ENCODE measurements around the gene POLE.
"Not testable (repeated sequence)": the region's sequence is repeated elsewhere in the genome, so short reads cannot be mapped to it uniquely, and the experiment has no call there.

Gene POLE

DNA sequence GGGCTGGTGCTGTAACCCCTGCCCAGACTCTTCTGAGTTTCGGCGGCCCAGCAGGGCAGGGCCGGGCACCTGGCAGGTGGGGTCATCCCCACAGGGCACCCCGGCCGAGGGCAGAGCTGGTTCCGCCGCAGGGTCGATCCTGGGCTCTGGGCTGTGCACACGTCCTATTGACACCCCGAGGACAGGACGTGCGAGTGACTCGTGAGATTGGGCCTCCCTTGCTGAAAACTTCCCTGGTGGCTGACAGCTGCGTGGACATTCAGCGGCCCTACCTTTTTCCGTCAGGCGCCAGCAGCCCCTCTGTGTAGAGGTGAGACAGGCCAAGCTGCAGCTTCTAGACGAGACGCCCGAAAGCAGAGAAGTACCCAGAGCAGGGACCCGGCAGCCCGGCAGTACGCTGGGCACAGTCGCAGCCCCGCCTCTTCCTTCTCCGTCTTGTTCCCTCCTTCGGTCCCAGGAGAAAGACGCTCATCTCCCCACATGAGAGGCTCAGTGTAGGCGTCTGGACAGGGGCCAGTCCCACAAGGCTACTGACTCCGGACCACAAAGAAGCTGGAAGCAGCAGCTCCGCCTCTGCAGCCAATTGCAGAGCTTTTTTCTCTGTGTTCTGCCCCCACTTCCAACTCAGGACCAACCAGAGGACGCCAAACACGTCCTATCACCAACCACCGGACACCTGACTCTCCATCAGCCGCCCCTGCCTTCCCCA is 76.9 kb downstream of the POLE start, which contains the start of gene LRCOL1:
Gene LRCOL1, minus strand, starts transcription at position 532 of the 709 bp plus-strand sequence. CDS start 4,331 bp downstream, outside the sequence.
- Mint-ChIP-seq H3K4me3 (peak within 1 kb of the TSS in 1 of 2 donors; percentile 57), H3K27me3 (peaks cover 68% of the 10 kb centered on the region), H3K9me3 (peaks cover 0 to 17% of the 10 kb centered on the region in 2 donors), H3K4me1 (peaks cover 36% of the 10 kb centered on the region), H3K27ac (no peak within 1 kb of the TSS)
- DNase-seq (no peak), ATAC-seq (no peak)

- Mint-ChIP-seq H3K27ac (peak overlapping the region in 1 of 2 donors; percentile 85), H3K27me3 (peaks cover 79% of the 10 kb centered on the region), H3K4me1 (peaks cover 31% of the 10 kb centered on the region), H3K9me3 (peaks cover 0 to 17% of the 10 kb centered on the region in 2 donors), H3K4me3 (no peak overlapping the region)
- no peak for ATAC-seq
- no peak for DNase-seq
These were observed 78.6 kb downstream of the POLE start for GRCh38 chr12:132608231-132609171.

- DNase-seq = no peak
- no peak overlapping the region for H3K4me3 Mint-ChIP-seq
- no peak for ATAC-seq
- peaks cover 0 to 15% of the 10 kb centered on the region in 2 donors for H3K9me3 Mint-ChIP-seq
- H3K27me3 Mint-ChIP-seq = peaks cover 93% of the 10 kb centered on the region
- H3K27ac Mint-ChIP-seq = no peak overlapping the region
- peaks cover 36% of the 10 kb centered on the region for H3K4me1 Mint-ChIP-seq
These were observed 80.2 kb downstream of the POLE start for GRCh38 chr12:132606927-132607326.

GRCh38 chr12:132606466-132606865 is 80.7 kb downstream of the POLE start:
- DNase-seq (no peak), ATAC-seq (no peak)
- no peak overlapping the region for H3K27ac Mint-ChIP-seq
- H3K4me1 Mint-ChIP-seq = peaks cover 36% of the 10 kb centered on the region
- peaks cover 0 to 10% of the 10 kb centered on the region in 2 donors for H3K9me3 Mint-ChIP-seq
- H3K4me3 Mint-ChIP-seq = no peak overlapping the region
- H3K27me3 Mint-ChIP-seq = peaks cover 93% of the 10 kb centered on the region

GRCh38 chr12:132605892-132606291 is 81.2 kb downstream of the POLE start:
- ATAC-seq = no peak
- Mint-ChIP-seq H3K27ac (no peak overlapping the region), H3K4me1 (peaks cover 40% of the 10 kb centered on the region), H3K27me3 (peaks cover 93% of the 10 kb centered on the region), H3K9me3 (peaks cover 0 to 4% of the 10 kb centered on the region in 2 donors), H3K4me3 (no peak overlapping the region)
- DNase-seq = no peak

GRCh38 chr12:132604668-132605441 is 82.3 kb downstream of the POLE start:
- Mint-ChIP-seq H3K4me3 (no peak overlapping the region), H3K9me3 (no peaks in the 10 kb centered on the region), H3K27me3 (peaks cover 93% of the 10 kb centered on the region), H3K4me1 (peaks cover 41% of the 10 kb centered on the region), H3K27ac (no peak overlapping the region)
- ATAC-seq = no peak
- no peak for DNase-seq

GRCh38 chr12:132604151-132604618 is 83.0 kb downstream of the POLE start:
- H3K4me1 Mint-ChIP-seq = peaks cover 46% of the 10 kb centered on the region
- no peak for DNase-seq
- H3K4me3 Mint-ChIP-seq = no peak overlapping the region
- no peak overlapping the region for H3K27ac Mint-ChIP-seq
- H3K27me3 Mint-ChIP-seq = peaks cover 93% of the 10 kb centered on the region
- ATAC-seq = no peak
- no peaks in the 10 kb centered on the region for H3K9me3 Mint-ChIP-seq

GRCh38 chr12:132603240-132604150 is 83.6 kb downstream of the POLE start:
- H3K4me3 Mint-ChIP-seq = no peak overlapping the region
- peak overlapping the region in 1 of 2 donors; percentile 61 for H3K27ac Mint-ChIP-seq
- H3K9me3 Mint-ChIP-seq = no peaks in the 10 kb centered on the region
- DNase-seq (no peak), ATAC-seq (no peak)
- H3K27me3 Mint-ChIP-seq = peaks cover 93% of the 10 kb centered on the region
- H3K4me1 Mint-ChIP-seq = peaks cover 52% of the 10 kb centered on the region

DNA sequence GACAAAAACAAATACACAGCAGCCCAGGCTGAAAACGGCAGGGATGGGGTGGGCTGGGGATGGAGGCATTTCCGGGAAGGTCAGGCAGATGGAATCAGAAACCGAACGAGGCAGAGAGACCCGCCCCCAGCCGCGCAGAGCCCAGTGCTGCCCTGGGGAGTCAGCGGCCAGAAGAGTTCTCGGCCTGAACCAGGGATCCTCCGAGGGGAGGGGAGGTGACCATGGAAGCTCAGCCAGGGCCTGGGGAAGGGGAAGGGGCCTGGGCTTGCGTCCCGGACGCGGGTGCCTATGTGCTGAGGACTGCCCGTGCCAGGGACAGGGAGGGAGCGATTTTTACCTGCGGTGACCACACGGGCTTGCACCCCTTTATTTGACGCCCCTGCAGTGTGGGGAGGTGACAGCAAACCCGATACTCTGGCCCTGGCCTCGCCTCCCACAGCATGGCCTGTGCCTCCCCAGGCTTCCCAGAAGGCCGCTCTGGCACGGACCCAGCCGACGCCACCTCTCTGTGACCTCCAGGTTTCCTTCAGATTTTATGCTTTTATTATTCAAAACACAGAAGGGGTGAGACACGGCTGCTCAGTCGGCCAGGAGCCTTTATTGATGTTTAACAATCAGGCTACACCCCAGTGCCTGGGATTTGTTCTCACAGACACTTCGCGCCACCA is 84.4 kb downstream of the POLE start:
- ATAC-seq (no peak), DNase-seq (no peak)
- H3K27me3 Mint-ChIP-seq = peaks cover 91% of the 10 kb centered on the region
- H3K4me3 Mint-ChIP-seq = no peak overlapping the region
- peak overlapping the region in 1 of 2 donors; percentile 61 for H3K27ac Mint-ChIP-seq
- no peaks in the 10 kb centered on the region for H3K9me3 Mint-ChIP-seq
- H3K4me1 Mint-ChIP-seq = peaks cover 48% of the 10 kb centered on the region

- no peak overlapping the region for H3K27ac Mint-ChIP-seq
- H3K4me3 Mint-ChIP-seq = peak overlapping the region; percentile 61 to 75
- H3K9me3 Mint-ChIP-seq = no peaks in the 10 kb centered on the region
- ATAC-seq (peak; percentile 68), DNase-seq (no peak)
- H3K4me1 Mint-ChIP-seq = peaks cover 45% of the 10 kb centered on the region
- peaks cover 90% of the 10 kb centered on the region for H3K27me3 Mint-ChIP-seq
These were observed 85.8 kb downstream of the POLE start for GRCh38 chr12:132601171-132601883.

DNA sequence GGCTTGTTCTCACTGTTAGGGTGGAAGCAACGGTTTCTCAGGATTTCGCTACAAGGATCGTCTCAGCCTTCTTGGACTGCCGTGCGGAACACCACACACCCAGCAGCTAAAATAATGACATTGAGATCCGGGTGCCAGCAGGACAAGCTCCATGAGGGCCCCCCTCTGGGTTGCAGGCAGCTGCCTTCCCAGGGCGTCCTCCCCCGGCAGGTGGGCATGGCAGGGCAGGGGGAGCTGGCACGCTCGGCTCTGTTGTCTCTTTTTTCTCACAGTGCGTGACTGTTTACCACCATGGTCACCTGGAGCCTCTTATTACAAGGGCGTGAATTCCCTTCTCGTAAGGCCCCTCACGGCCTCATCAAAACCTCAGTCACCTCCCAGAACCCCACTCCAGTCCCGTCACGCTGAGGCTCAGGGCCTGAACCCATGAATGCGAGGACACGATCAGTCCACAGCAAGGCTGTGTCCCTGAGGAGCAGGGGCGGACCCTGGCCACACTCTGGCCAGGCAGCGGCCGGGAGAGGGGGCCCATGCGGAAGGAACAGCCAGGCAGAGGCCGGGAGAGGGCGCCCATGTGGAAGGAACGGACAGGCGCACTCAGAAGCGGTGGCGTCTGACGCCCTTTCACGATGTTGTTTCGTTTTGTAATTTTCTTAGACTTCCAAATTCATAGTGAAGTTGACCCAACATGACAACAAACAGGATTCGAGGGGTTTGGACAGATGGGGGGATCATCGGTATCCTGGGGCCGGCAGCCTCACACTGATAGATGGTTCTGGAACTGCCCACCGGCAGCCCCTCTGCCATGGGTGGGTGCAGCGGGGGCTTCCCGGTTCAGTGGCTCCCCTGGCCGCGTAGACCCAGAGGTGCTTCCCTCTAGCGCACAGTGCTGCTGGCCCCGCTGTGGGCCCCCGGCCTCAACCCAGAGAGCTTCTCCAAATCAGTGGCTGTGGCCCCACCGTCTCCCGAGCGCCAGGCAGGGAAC is 86.8 kb downstream of the POLE start:
- H3K27ac Mint-ChIP-seq = peak overlapping the region in 1 of 2 donors; percentile 71

DNA sequence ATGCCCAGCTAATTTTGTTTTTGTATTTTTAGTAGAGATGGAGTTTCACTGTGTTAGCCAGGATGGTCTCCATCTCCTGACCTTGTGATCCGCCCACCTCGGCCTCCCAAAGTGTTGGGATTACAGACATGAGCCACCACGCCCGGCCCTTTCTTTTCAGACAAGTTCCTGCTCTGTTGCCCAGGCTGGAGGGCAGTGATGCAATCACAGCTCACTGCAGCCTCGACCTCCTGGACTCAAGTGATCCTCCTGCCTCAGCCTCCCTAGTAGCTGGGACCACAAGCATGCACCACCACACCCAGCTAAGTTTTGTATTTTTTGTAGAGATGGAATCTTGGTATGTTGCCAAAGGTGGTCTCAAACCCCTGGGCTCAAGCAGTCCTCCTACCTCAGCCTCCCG is 87.6 kb downstream of the POLE start:
- ATAC-seq, DNase-seq, H3K27ac Mint-ChIP-seq, H3K9me3 Mint-ChIP-seq: not testable (repeated sequence)
- Mint-ChIP-seq H3K4me3 (peak overlapping the region; percentile 22 to 42), H3K27me3 (peaks cover 85% of the 10 kb centered on the region), H3K4me1 (peaks cover 42% of the 10 kb centered on the region)

More for the DNA sequence above, 86.8 kb downstream of the POLE start:
- DNase-seq (peak; percentile 33 to 41), ATAC-seq (peak; percentile 62)
- Mint-ChIP-seq H3K4me1 (peaks cover 42% of the 10 kb centered on the region), H3K27me3 (peaks cover 92% of the 10 kb centered on the region), H3K9me3 (no peaks in the 10 kb centered on the region), H3K4me3 (peak overlapping the region; percentile 61 to 75)

All from stimulated activated naive CD8-positive, alpha-beta T cell treated with anti-CD3 and anti-CD28 coated beads, Interleukin-15, amount 100 ng/mL, for 72 hours (primary cell).